Right lobe of liver (tissue), 4 donors: ENCODE measurements around the gene FAXC.

Experiments used
- CTCF ChIP-seq, 4 donors: fragments of 200-600 bp in 3 of 4; fragments of 450-650 bp in 1 of 4; IDR thresholded peaks; one replicate each; pipeline versions ENCODE4 v1.5.1 to v1.8.0; 2016 to 2022; ENCODE audit warnings: antibody characterized with exemption in 4 of 4, mild to moderate bottlenecking in 2 of 4
- POLR2A ChIP-seq: fragments of 450-650 bp; IDR thresholded peaks from one replicate; pipeline ENCODE4 v1.6.1; 2017; ENCODE audit warnings: antibody characterized with exemption, mild to moderate bottlenecking
- donor health status: DM: no; HTN: no; CAD: no.
- donor health status: DM: no; HTN: no; CAD: no.
- donor health status: DM: no; HTN: yes; CAD: no.

- TF ChIP-seq CTCF (IDR thresholded peaks at IDR 0.05) (no peak), POLR2A (no peak)
Observed at GRCh38 chr6:99309557-99309956, 39.9 kb downstream of the FAXC start.
